GM12875 (cell line): ENCODE data around the gene KCNN4.
"Not testable (repeated sequence)": the region's sequence is repeated elsewhere in the genome, so short reads cannot be mapped to it uniquely, and the experiment has no call there.

Experiments used
- H3K4me3 ChIP-seq: one replicate; pipeline ENCODE4 v1.5.1; 2011; ENCODE audit warnings: low read depth, low read length, control low read depth
- TF ChIP-seq, protein P1 (sequence below): IDR thresholded peaks from 2 replicates; pipeline ENCODE4 v1.5.1; 2011; ENCODE audit warnings: low read depth, mild to moderate bottlenecking, control low read depth, inconsistent platforms, low read length, moderate library complexity, borderline replicate concordance; ENCODE audit not compliant: insufficient read depth

The KCNN4 gene

DNA sequence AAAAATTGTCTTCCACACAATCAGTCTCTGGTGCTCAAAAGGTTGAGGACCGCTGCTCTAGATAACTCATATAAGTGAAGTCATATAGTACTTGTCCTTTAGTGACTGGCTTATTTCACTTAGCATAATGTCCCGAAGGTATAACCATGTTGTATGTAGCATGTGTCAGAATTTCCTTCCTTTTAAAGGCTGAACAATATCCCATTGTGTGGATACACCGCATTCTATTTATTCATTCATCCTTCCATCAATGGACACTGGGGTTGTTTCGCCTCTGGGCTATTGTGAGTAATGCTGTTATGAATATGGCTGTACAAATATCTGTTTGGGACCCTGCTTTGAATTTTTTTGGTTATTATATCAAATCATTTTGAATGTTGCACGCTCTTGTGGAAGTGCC, 26.1 kb upstream of the KCNN4 start:
- no peak overlapping the region for H3K4me3 ChIP-seq
- TF ChIP-seq, protein P1, sequence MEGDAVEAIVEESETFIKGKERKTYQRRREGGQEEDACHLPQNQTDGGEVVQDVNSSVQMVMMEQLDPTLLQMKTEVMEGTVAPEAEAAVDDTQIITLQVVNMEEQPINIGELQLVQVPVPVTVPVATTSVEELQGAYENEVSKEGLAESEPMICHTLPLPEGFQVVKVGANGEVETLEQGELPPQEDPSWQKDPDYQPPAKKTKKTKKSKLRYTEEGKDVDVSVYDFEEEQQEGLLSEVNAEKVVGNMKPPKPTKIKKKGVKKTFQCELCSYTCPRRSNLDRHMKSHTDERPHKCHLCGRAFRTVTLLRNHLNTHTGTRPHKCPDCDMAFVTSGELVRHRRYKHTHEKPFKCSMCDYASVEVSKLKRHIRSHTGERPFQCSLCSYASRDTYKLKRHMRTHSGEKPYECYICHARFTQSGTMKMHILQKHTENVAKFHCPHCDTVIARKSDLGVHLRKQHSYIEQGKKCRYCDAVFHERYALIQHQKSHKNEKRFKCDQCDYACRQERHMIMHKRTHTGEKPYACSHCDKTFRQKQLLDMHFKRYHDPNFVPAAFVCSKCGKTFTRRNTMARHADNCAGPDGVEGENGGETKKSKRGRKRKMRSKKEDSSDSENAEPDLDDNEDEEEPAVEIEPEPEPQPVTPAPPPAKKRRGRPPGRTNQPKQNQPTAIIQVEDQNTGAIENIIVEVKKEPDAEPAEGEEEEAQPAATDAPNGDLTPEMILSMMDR: no peak

DNA sequence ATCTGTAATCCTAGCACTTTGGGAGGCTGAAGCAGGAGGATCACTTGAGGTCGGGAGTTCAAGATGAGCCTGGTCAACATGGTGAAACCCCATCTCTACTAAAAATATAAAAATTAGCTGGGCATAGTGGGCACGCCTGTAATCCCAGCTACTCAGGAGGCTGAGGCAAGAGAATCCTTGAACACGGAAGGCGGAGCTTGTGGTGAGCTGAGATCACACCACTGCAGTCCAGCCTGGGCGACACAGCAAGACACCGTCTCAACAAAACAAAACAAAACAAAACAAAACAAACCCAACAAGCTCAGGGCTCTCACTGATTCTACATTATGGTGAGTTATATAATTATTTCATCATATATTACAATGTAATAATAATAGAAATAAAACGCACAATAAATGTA, 25.6 kb upstream of the KCNN4 start:
- H3K4me3 ChIP-seq: not testable (repeated sequence)

DNA sequence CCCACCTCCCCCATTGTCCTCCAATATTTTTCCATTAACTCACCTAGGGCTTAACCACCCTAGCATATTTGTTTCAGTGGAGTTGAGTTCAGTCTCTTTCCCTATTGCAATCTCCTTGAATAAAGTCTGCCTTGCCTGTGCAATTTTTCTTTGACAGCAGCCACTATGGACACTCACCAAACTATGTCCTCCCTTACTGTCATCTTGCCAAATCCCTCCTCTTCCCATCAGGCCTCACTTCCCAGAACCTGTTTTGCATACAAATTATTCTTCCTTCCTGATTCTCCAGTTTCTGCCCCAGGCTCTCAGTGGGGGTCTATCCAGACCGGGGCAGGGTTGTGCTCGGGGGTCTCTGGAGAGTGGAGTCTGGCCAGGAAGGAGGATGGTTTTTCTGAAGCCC, 23.7 kb upstream of the KCNN4 start:
- no peak overlapping the region for H3K4me3 ChIP-seq
- TF ChIP-seq, protein P1: no peak

DNA sequence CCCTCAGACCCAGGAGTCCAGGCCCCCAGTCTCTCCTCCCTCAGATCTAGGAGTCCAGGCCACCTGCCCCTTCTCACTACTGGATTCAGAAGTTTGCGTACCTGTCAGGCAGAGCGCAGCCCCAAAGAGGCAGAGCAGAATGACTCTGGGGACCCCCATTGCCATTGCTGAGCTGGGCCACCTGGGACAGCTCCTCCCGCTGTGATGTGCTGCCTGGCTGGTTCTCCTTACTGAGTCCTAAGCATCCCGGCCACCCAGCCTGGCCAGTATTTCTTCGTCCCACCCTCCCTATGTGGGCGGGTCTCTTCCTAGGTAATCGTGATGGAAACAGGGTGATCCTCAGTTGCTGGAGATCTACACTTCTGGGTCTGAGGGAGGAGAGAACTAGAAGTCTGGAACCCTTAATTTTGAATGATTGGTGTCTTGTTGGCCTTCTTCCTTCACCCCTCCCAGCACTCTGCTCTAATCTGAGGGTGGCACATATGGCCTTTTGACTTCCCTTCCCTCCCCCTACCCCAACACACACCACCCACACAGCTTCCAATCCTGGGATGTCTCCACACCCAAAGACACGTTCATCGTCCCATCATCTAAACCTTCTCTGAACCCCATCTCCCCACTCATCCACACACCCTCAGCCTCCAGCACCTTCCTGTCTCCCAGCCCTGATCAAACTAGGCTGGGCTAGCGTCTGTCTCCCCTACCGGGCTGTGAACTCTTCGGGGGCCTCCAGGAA, 21.6 kb upstream of the KCNN4 start, which contains the start of gene LYPD5:
LYPD5 (minus strand) TSS at position 232 of the 736 bp plus-strand sequence; CDS start at position 165, 67 bp downstream.
- TF ChIP-seq, protein P1: no peak
- H3K4me3 ChIP-seq: no peak within 1 kb of the TSS

DNA sequence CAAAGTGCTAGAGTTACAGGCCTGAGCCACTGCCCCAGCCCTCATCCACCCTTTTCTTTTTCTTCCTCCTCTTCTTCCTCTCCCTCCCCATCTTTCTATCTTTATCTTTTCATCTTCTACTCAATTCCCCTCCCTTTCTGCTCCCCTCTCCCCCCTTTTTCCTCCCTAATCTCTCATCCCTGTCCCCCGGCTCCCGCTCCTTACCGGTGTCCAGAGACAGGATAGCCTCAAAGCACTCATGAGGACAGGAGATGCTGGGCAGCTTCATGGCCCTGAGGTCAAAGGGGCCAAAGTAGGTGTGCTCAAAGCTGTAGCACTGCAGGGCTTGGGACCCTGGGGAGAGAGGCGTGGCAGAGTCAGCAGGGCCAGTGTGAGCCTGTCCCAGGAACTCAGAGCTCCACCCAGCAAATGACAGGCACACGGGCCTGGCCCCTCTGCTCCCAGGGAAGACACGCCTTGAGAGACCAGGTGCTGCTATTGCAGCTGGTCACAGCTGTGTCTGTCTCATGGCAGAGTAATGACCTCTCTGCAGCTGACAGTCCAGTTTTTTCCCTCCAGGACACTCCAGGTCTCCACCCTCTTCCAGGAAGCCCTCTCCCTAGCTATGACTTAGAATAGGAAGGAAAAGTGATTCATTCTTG, 18.8 kb upstream of the KCNN4 start:
- H3K4me3 ChIP-seq: no peak overlapping the region
- TF ChIP-seq, protein P1: no peak

DNA sequence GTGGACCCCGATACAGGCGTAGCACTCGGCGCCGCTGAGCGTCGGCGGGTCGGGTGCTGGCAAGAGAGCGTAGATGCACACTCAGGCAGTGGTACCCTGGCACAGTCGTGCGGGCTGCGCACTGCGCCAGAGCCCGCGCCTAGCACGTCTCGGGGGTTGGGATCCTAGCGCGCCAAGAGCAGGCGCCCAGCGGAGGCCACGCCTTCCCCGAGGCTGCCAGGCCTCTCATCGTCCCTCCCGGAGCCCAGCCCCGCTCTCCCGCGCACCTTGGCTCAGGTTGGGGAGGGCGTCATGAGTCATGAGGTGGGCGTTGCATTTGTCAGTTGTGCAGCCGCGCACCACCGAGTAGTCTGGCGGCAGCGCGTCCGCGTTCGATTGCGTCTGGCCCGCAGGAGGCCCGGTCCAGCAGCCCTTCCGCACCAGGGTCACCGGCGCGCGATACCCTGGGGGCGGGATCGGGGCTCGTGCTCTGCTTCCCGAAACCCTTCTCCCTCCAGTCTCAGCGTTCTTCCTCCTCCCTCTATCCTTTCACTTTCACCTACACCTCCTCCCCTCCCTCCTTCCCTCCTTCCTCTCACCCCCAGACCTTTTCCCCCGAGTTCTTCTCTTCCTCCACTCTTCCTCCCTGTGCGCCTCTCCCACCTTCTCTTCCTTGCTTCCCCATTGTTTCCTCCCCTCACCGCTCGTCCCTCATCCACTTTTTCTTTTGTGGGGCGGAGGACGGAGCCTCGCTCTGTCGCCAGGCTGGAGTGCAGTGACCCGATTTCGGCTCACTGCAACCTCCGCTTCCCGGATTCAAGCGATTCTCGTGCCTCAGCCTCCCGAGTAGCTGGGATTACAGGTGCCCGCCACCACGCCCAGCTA, 18.0 kb upstream of the KCNN4 start:
- peak overlapping the region; percentile 56 for H3K4me3 ChIP-seq
- TF ChIP-seq, protein P1: no peak

DNA sequence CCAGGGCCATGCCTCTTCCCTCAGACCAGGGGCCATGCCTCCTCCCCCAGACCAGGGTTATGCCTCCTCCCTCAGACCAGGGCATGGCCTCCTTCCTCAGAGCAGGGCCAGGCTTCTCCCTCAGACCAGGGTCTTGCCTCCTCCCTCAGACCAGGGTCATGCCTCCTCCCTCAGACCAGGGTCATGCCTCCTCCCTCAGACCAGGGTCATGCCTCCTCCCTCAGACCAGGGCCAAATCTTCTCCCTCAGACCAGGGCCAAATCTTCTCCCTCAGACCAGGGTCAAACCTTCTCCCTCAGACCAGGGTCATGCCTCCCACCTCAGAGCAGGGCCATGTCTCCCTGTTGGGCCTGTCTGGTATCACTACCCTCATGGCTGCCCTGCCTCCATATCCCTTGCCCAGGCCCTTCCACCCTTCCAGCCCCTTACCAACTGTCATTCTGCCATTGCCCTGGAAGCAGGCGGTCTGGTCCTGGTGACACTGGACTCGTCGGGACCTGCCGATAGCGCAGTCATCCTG, 17.3 kb upstream of the KCNN4 start:
- H3K4me3 ChIP-seq: peak overlapping the region; percentile 56
- TF ChIP-seq, protein P1: no peak
